Ramos (cell line): Measurements from ENCODE around the gene HSD17B10.
"Not testable (repeated sequence)": the region's sequence is repeated elsewhere in the genome, so short reads cannot be mapped to it uniquely, and the experiment has no call there.

Experiments
- in situ Hi-C: fragments of 300-500 bp; cut with MboI; formaldehyde crosslinking; loops from one replicate; pipeline ENCODE4 v1.14.3; 2022; ENCODE audit warnings: low sequenced_read_pairs; ENCODE audit not compliant: unreplicated experiment

HSD17B10 gene

DNA sequence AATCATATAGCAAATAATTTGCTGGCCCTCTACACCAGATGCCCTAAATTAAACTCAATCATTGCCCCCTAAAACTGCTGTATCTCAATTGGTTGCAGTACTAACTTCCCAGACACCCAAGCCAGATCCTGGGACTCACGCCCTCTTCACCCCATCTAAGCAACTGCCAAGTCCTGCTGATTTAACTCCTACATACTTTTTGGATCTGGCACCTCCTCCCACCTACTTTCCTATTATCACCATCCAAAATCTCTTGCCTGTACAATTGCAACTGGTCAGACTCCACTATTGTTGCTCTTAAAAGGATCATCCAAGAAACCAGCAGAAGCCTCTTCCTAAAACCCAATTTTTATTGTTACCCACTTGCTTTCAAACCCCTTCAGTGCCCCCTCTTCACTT, 4.7 kb upstream of the HSD17B10 start:
- in situ Hi-C loops = no loop called here

GRCh38 chrX:53438174-53438831, 4.1 kb upstream of the HSD17B10 start:
- in situ Hi-C loops = no loop called here

DNA sequence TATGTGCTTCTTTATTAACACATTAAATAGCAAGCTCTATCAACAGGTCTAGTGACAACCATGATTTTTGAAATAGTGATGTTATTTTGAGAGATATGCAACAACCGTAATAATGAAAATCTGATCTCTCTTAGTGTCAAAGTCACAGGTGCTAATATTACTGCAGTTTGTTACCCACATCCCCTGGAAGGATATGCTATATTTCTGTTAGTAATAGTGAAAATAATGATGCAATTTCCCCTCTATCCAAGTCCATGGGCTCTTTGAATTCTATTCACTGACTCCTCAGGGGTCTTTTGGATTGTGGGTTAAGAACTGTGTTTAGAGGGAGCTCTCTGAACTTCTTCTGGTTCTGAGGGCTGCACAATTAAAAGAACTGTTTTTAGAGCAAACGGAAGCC, 3.0 kb upstream of the HSD17B10 start:
- in situ Hi-C loops = no loop called here

DNA sequence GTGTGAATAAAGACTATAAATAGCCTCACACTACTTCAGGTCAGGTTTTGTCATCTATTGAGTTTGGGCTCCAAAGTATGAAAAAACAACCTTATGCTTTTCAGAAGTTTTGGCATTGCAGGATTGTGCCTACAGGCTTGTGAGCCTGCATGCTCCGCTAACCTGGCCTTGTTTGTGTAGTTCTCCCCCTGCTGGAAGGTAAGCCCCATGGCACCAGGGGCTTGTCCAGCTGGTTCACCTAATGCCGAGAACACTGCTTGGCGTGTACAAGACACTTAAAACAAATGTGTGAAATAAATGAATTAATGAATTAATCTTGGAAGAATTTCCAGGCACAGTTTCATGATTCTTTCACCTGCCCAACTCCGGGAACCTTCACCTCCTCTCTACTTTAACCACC, 1.8 kb upstream of the HSD17B10 start:
- in situ Hi-C loops = no loop called here

DNA sequence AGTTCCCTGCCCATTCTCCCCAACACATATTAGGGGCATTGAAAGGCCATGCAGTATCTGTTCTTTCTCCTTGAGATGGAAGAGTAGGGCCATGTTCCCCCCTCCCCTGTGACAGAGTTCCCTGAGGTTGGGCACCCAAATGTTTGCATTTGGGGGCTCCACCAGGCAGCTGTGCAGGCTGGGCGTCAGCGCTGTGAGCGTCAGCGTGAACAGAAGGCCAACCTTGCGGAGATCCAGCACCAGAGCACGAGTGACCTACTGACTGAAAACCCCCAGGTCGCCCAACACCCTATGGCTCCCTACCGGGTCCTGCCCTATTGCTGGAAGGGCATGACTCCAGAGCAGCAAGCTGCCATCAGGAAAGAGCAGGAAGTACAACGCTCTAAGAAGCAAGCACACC, 3.9 kb downstream of the HSD17B10 start:
- in situ Hi-C loops = no loop called here

DNA sequence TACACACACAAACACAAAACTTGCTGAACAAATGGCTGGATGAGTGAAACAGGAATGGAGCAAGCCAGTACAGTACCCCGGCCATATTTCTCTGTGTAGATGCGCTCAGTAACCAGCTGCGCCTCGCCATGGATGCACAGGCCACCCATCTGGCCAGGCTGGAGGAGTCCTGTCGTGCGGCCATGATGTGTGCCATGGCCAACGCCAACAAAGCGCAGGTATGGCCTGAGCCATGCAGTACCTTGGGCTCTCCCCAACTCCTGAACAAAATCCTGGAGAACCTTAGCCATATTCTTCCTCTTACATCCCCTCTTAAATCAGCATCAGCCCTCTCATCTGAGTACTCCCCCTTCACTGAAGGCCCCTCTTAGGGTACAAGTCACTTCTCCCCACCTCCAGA, 4.4 kb downstream of the HSD17B10 start:
- in situ Hi-C loops = no loop called here

GRCh38 chrX:53422861-53423306, 11.3 kb downstream of the HSD17B10 start, which contains the start of gene RIBC1:
Gene RIBC1 (plus strand): TSS chrX:53422873. CDS start chrX:53426277, 3,404 bp downstream.
- in situ Hi-C loops = no loop called here

GRCh38 chrX:53422086-53422860, 11.9 kb downstream of the HSD17B10 start, which contains the start of gene SMC1A:
Gene SMC1A (minus strand): TSS chrX:53422654. CDS start chrX:53422600, 54 bp downstream.
- in situ Hi-C loops = no loop called here

DNA sequence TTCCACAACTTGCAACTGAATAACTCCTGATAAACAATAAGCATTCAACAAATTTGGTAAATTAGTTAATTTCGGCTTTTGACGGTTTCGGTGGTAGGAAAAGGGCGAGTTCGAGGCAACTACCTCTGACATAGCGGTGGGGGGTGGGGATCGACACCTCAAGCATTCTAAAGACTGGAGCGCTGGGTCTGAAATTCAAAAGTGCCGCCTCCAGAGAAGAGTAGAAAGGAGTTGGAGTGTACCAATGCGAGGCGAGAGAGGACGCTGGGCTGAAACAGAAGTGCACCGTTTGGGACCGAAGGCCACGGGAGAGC, 12.4 kb downstream of the HSD17B10 start:
- in situ Hi-C loops = no loop called here

- in situ Hi-C loops = no loop called here
Observed at GRCh38 chrX:53421125-53421524, 13.0 kb downstream of the HSD17B10 start.

- in situ Hi-C loops = not testable (repeated sequence)
Observed at GRCh38 chrX:53420351-53420750, 13.8 kb downstream of the HSD17B10 start.

GRCh38 chrX:53412446-53412845, 21.7 kb downstream of the HSD17B10 start:
- in situ Hi-C loops = no loop called here

GRCh38 chrX:53403535-53403934, 30.6 kb downstream of the HSD17B10 start:
- in situ Hi-C loops = no loop called here

DNA sequence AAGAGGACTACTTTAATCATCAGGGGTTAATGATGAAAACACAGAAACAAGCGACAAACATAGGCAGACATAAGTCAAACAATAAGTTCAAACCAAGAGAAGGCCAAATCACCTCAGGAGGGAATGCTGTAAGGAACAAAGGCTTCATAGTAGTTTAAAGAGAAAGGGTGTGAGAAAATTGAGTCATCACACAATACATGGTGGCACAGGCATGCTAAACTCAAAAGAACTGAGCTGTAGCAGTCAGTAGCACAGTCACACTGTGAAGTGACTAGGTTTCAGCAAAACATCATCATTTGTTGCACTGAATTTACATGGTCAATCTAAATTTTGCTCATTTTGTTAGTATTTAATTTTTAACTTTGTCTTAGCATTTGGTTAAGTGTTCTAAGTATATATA, 36.0 kb downstream of the HSD17B10 start:
- in situ Hi-C loops = no loop called here

GRCh38 chrX:53395605-53396298, 38.4 kb downstream of the HSD17B10 start:
- in situ Hi-C loops = no loop called here

DNA sequence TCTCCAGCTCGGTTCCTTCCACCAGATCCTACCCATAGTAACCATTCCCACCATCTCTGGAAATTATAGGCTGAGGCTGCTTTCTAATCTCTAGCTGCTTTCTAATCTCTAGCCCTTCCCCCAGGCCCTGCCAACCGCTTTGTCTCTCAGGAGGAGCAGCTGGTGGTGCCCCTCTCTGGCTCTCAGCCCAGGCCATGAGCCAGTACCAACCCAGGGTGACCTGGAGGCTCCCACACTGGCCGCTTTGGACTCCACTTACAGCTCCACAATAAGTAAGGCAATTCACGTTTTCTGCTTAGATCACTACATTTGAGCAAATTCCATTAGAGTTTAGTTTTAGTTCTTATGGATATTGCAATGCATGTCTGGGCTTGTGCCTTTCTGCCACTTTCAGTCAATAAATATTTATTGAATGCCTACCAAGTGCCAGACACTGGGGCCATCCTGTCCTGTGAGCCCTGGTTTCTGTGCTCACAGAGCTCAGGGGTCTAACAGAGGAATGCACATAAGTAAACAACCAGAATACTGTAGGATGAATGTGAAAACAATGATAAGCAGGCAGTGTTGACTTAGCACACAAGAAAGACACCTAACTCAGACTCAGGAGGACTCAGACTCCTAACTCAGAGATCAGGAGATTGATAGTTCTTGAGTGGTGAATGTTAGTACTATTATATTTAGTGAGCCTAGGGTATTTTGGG, 50.6 kb downstream of the HSD17B10 start:
- in situ Hi-C loops = no loop called here
